ENCODE data around the gene KRTAP4-1.
"Not testable (repeated sequence)": the region's sequence is repeated elsewhere in the genome, so short reads cannot be mapped to it uniquely, and the experiment has no call there.

- not testable (repeated sequence) for TF ChIP-seq CC2D1A (CRISPR knock-in tag; IDR thresholded peaks at IDR 0.05); U2AF1 (optimal IDR thresholded peaks at IDR 0.05; ENCODE audit: low read depth, low read length); MYC (CRISPR knock-in tag; IDR thresholded peaks at IDR 0.05; ENCODE audit: borderline replicate concordance); EZH2 (conservative IDR thresholded peaks at IDR 0.05; ENCODE audit: low read depth, low read length); GABPA (IDR thresholded peaks at IDR 0.05; ENCODE audit: low read depth, low read length); GABPA (CRISPR knock-in tag; IDR thresholded peaks at IDR 0.05; ENCODE audit: low read depth); CTCF (CRISPR knock-in tag; IDR thresholded peaks at IDR 0.05); ZNF773 (CRISPR knock-in tag; IDR thresholded peaks at IDR 0.05; ENCODE audit: borderline replicate concordance); HOMEZ (CRISPR knock-in tag; IDR thresholded peaks at IDR 0.05; ENCODE audit: low read depth); POLR2A (IDR thresholded peaks at IDR 0.05; ENCODE audit: insufficient read depth in 1 of 2, low read depth in 2 of 2, low read length in 2 of 2); POLR2AphosphoS5 (IDR thresholded peaks at IDR 0.05; ENCODE audit: low read depth, low read length); GMEB1 (CRISPR knock-in tag; IDR thresholded peaks at IDR 0.05; ENCODE audit: borderline replicate concordance)
Measured at GRCh38 chr17:41232399-41233105, 47.8 kb upstream of the KRTAP4-1 start, which contains the start of gene KRTAP9-3.

All from HepG2 (cell line).